Natural killer cell treated with Interleukin-12 subunit alpha and Interleukin-12 subunit beta and Interleukin-15 and Interleukin-18, amount 100 ng/mL, for 72 hours (primary cell): ENCODE data around the gene DARS2. TPM values are rescaled to one million over a fixed set of nuclear protein-coding genes. Genes with fewer than 3 reads are reported as not detected.
"Not testable (repeated sequence)": the region's sequence is repeated elsewhere in the genome, so short reads cannot be mapped to it uniquely, and the experiment has no call there.

Source experiments
- ATAC-seq, 2 donors: fragments of 150-1000 bp; cut with Tn5 transposase in 1 of 2; sonication (Bioruptor Pico), chemical (Tn5 transposase) in 1 of 2; 2 replicates each; pipeline ENCODE4 v1.10.0; 2021
- DNase-seq: peaks from one replicate; pipeline ENCODE4 v3.0.0; 2022; ENCODE audit warnings: low spot score
- H3K27ac Mint-ChIP-seq, 2 donors: 1 replicate in 1 of 2; 2 replicates in 1 of 2; pipeline ENCODE4 v1.8.0; 2022; ENCODE audit warnings: mixed read lengths in 2 of 2, mild to moderate bottlenecking in 1 of 2, moderate library complexity in 1 of 2
- H3K27me3 Mint-ChIP-seq, 2 donors: 1 replicate in 1 of 2; 2 replicates in 1 of 2; pipeline ENCODE4 v1.8.0; 2022; ENCODE audit warnings: mixed read lengths in 2 of 2
- H3K36me3 Mint-ChIP-seq: one replicate; pipeline ENCODE4 v1.8.0; 2022; ENCODE audit warnings: mixed read lengths
- H3K4me1 Mint-ChIP-seq, 2 donors: 1 replicate in 1 of 2; 2 replicates in 1 of 2; pipeline ENCODE4 v1.8.0; 2022; ENCODE audit warnings: low read depth in 2 of 2, mixed read lengths in 2 of 2, mild to moderate bottlenecking in 1 of 2
- H3K4me3 Mint-ChIP-seq: one replicate; pipeline ENCODE4 v1.8.0; 2022; ENCODE audit warnings: mixed read lengths
- H3K9me3 Mint-ChIP-seq: 2 replicates; pipeline ENCODE4 v1.8.0; 2022; ENCODE audit warnings: mixed read lengths
- total RNA-seq, 2 donors: library from RNA; stranded (reverse); gene quantifications; one replicate each; pipeline ENCODE4 v1.2.3, GENCODE V29; 2022

DARS2 gene
- total RNA-seq, 2 donors from 2014 or later: 27.8 to 40.9 TPM

DNA sequence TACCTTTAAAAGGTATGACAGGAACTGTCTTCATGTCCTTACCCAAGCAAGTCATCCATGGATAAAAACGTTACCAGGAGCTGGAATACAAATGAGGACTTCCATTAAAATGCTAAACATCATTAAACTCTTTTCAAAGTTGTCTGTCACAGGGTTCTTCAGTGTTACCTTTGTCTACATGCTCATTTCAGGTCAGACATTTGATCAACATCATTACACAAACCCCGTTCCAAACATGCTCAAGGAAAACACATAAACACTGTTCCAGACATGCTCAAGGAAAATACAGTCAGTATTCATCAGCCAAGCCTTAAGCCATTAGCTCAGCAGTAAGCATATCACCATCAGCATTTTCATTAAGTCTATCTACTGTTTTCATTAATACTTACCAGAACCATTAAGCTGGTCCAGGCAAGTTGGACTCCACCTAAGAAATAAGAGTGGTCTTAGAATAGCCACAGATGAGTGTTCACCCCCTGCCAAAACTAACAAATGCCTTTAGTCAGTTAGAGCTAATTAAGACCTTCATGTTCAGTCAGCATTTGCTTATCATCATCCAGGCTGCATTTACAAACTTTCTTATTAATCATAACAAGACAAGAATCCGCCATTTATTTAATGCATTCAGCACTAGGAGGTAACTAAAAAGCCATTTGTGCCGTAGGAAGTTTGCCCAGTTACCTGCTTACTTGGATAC, 41.1 kb downstream of the DARS2 start:
- Mint-ChIP-seq H3K27ac (peak overlapping the region; percentile 89 to 92), H3K4me3 (peak overlapping the region; percentile 99), H3K27me3 (no peaks in the 10 kb centered on the region), H3K9me3 (no peaks in the 10 kb centered on the region), H3K36me3 (peaks cover 39% of the 10 kb centered on the region), H3K4me1 (peaks cover 45 to 60% of the 10 kb centered on the region in 2 donors)
- DNase-seq (no peak), ATAC-seq (no peak)

DNA sequence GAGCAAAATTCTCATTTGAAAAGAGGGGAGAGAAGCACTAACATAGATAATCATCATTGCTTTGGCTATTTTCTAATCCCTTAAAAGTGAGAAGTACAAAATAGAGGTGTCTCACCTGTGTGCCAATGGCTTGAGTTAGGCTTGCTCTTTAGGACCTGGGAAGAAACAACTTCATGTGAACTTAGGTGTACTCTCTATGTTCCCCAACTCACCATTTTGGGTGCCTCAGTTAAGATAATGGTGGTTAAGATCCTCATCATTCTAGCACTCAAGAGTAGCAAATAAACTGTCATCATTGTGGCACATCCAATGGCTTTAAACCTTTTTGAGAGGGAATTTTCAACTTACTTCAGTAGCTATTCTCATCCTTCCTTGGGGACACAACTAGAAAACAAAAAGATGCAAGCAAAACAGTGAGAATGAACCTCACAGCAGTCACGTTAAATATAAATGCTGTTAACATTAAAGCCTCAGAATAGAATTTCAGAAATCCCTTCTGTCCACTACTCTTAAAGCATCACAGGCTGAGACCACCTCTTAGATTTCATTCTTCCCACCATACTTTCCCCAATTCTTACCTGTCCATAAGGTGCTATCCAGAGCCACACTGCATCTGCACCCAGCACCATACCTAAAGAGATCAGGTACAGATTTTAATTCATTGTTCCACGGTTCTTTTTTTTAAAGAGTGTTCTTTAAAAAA, 42.1 kb downstream of the DARS2 start:
- H3K36me3 Mint-ChIP-seq: peaks cover 43% of the 10 kb centered on the region
- peaks cover 52 to 70% of the 10 kb centered on the region in 2 donors for H3K4me1 Mint-ChIP-seq
- ATAC-seq (no peak), DNase-seq (no peak)
- H3K27ac Mint-ChIP-seq: peak overlapping the region; percentile 89 to 92
- no peaks in the 10 kb centered on the region for H3K9me3 Mint-ChIP-seq
- no peaks in the 10 kb centered on the region for H3K27me3 Mint-ChIP-seq
- peak overlapping the region; percentile 99 for H3K4me3 Mint-ChIP-seq

DNA sequence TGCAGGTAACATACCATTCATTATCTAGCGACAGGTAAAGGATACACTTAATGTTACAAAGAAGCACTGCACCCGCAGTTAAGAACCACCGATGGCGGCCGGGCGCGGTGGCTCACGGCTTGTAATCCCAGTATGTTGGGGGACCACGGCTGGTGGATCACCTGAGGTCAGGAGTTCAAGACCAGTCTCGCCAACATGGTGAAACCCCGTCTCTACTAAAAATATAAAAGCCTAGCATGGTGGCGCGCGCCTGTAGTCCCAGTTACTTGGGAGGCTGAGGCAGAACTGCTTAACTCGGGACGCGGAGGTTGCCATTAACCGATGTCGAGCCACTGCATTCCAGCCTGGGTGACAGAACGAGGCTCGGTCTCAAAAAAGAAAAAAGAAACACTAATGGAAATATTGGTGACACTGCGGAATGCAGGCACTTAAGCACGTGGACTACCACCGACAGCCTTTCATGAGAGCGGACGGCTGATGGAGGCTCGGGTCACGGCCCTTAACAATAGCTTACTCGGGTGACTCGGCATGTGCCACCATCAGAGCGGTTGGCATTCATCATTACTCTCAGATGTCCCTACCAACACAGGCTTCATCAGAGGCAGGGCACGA, 42.8 kb downstream of the DARS2 start:
- peaks cover 43% of the 10 kb centered on the region for H3K36me3 Mint-ChIP-seq
- H3K4me3 Mint-ChIP-seq: peak overlapping the region; percentile 99
- DNase-seq (no peak), ATAC-seq (no peak)
- no peaks in the 10 kb centered on the region for H3K9me3 Mint-ChIP-seq
- peak overlapping the region; percentile 89 to 92 for H3K27ac Mint-ChIP-seq
- H3K27me3 Mint-ChIP-seq: no peaks in the 10 kb centered on the region
- peaks cover 53 to 73% of the 10 kb centered on the region in 2 donors for H3K4me1 Mint-ChIP-seq

DNA sequence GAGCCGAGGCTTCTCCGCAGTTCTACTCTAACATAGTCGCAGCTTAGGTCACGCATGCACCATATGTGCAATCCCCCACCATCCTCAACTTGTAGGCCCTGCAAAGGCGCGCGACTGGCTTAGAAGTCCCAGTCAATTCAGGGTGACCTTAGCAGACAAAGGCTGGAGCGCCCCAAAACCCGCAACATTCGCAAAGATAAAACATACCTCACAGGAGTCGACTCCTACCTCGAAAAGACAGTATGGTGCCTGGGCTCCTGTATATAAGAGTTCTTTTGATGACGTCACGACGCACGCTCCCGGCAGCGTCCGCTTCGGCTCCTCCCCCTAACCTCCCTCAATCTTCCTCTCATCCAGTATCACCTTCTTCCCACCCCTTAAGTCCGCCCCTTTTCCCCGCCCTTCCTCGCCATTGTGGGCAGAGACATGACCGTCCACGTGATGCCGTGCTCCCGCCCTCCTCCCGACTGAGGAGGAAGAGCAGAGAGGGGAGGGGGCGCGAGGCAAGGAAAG, 43.3 kb downstream of the DARS2 start, which contains the start of gene GAS5:
Gene GAS5, minus strand, starts transcription at position 237 of the 513 bp plus-strand sequence.
- peaks cover 56 to 78% of the 10 kb centered on the region in 2 donors for H3K4me1 Mint-ChIP-seq
- H3K27me3 Mint-ChIP-seq: no peaks in the 10 kb centered on the region
- H3K36me3 Mint-ChIP-seq: peaks cover 43% of the 10 kb centered on the region
- H3K4me3 Mint-ChIP-seq: peak within 1 kb of the TSS; percentile 99
- H3K9me3 Mint-ChIP-seq: no peaks in the 10 kb centered on the region
- DNase-seq: peak; percentile 99
- ATAC-seq: peak; percentile 89 to 92
- peak within 1 kb of the TSS; percentile 89 to 92 for H3K27ac Mint-ChIP-seq

DNA sequence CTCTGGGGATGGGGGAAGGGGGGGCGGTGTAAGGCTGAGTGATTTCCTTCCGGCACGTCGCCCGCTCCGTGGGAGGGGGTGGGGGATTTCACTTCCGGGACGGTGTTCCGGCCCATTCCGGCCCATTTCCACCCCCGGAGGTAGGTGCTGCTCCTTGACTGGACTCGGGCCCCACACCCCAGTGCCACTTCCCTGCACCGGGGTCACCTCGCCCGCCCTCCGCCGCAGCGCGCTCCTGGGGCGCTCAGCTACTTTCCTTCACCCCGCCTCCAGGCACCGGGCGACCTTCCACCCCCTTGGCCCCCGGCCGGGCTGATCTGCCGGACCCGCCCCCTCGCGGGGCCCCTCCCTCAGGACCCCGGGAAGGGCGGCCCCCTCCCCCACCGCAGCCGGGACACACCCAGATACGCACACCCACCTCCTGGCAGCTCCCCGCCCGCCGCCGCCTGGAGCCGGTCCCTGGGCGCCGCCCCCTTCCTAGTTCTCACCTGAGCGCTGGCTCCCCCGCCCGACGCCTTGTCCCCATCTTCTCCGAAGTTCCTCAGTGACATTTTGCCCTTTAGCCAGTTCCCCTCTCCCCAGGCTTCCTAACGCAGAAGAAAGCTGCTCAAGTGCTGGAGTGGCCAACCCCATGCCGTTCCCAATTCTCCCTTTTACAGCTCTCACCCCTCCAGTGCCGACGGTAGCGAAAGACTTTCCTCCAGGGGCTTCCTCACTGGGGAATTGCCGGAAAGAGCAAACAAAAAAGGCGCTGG, 44.0 kb downstream of the DARS2 start, which contains the start of gene ZBTB37:
Gene ZBTB37, plus strand, starts transcription at position 115 of the 755 bp plus-strand sequence. CDS start 1,846 bp downstream, outside the sequence.
- Mint-ChIP-seq H3K4me3 (peak within 1 kb of the TSS; percentile 99), H3K4me1 (peaks cover 59 to 82% of the 10 kb centered on the region in 2 donors), H3K27me3 (no peaks in the 10 kb centered on the region), H3K36me3 (peaks cover 47% of the 10 kb centered on the region), H3K27ac (peak within 1 kb of the TSS; percentile 89 to 92), H3K9me3 (no peaks in the 10 kb centered on the region)
- ATAC-seq (peak; percentile 69 to 71), DNase-seq (peak; percentile 90)

DNA sequence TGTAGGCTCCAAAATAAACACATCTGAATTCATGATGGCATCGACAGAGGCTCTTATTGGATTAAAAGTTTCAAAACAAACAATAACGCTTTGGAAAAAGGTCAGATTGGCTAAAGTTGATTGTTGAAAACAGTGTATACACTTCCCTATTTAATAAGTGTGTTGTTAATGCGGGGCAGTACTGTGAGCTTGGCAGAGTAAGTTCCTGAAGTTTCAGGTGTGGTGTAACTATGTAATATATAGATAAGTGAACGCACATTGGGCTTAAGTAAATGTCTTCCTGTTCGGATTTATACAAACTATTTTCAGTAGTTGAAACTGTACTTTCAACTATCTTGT, 44.5 kb downstream of the DARS2 start:
- no peaks in the 10 kb centered on the region for H3K9me3 Mint-ChIP-seq
- DNase-seq (no peak), ATAC-seq (no peak)
- H3K27ac Mint-ChIP-seq: peak overlapping the region; percentile 89 to 92
- H3K4me3 Mint-ChIP-seq: peak overlapping the region; percentile 99
- H3K4me1 Mint-ChIP-seq: peaks cover 57 to 81% of the 10 kb centered on the region in 2 donors
- H3K27me3 Mint-ChIP-seq: no peaks in the 10 kb centered on the region
- H3K36me3 Mint-ChIP-seq: peaks cover 45% of the 10 kb centered on the region

DNA sequence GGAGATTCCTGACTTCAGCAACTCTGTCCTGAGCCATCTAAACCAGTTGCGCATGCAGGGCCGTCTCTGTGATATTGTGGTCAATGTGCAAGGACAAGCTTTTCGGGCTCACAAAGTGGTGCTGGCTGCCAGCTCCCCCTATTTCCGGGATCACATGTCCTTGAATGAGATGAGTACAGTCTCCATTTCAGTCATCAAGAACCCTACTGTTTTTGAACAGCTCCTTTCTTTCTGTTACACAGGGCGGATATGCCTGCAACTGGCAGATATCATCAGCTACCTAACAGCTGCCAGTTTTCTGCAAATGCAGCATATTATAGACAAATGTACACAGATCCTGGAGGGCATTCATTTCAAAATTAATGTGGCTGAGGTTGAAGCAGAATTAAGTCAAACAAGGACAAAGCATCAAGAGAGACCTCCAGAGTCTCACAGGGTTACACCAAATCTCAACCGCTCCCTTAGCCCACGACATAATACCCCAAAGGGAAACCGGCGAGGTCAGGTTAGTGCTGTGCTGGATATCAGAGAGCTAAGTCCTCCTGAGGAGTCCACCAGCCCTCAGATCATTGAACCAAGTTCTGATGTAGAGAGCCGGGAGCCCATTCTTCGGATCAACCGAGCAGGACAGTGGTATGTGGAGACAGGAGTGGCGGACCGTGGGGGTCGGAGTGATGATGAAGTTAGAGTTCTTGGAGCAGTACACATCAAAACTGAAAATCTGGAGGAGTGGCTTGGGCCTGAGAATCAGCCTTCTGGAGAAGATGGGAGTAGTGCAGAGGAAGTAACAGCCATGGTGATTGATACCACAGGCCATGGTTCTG, 46.0 kb downstream of the DARS2 start:
- Mint-ChIP-seq H3K27ac (peak overlapping the region; percentile 92), H3K9me3 (no peaks in the 10 kb centered on the region), H3K4me3 (peak overlapping the region; percentile 99), H3K27me3 (no peaks in the 10 kb centered on the region), H3K4me1 (peaks cover 45 to 68% of the 10 kb centered on the region in 2 donors), H3K36me3 (peaks cover 30% of the 10 kb centered on the region)
- ATAC-seq (peak; percentile 41 to 56), DNase-seq (peak; percentile 83)

DNA sequence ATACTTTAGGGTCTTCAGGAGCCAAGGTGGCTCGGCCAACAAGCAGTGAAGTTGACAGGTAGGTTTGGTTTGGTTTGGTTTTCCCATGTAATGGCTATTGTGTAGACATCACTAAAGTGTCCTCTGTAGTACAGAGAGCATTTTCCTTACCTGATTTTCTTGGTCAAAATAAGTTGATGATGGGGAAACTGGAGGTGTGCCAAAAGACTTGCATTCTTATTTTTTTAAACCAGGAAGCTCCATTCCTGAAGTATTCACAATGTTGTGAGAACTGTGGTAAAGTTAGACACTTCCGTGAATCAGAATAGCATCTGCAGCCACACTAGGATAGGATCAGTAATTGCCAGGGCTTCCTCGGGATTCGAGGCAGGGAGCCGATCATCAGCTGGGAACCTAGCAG, 46.6 kb downstream of the DARS2 start:
- no peak for DNase-seq
- H3K4me3 Mint-ChIP-seq: peak overlapping the region; percentile 99
- ATAC-seq: no peak
- peaks cover 39 to 62% of the 10 kb centered on the region in 2 donors for H3K4me1 Mint-ChIP-seq
- peak overlapping the region; percentile 92 for H3K27ac Mint-ChIP-seq
- H3K27me3 Mint-ChIP-seq: no peaks in the 10 kb centered on the region
- H3K36me3 Mint-ChIP-seq: peaks cover 24% of the 10 kb centered on the region
- no peaks in the 10 kb centered on the region for H3K9me3 Mint-ChIP-seq

DNA sequence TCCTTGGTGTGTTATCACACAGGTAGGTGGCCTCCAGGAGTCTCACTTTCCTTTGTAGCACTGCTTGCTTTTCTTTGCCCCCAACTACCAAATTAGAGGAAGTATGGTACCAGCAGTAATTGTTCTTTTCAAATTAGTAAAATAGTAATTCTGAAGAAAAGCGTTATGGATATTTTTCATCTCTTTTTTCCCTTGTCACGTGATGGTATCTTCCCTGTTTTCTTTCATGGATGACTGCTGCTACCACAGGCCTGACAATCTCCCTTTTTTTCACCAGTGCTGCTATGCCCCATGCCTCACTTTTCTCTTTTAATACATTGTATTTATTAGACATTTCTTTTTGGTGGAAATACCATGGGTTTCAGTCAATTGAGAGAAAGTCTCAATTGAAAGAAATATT, 47.0 kb downstream of the DARS2 start:
- peaks cover 20% of the 10 kb centered on the region for H3K36me3 Mint-ChIP-seq
- ATAC-seq: no peak
- H3K9me3 Mint-ChIP-seq: no peaks in the 10 kb centered on the region
- peaks cover 35 to 58% of the 10 kb centered on the region in 2 donors for H3K4me1 Mint-ChIP-seq
- H3K4me3 Mint-ChIP-seq: peak overlapping the region; percentile 99
- peak overlapping the region; percentile 92 for H3K27ac Mint-ChIP-seq
- H3K27me3 Mint-ChIP-seq: no peaks in the 10 kb centered on the region
- DNase-seq: no peak

DNA sequence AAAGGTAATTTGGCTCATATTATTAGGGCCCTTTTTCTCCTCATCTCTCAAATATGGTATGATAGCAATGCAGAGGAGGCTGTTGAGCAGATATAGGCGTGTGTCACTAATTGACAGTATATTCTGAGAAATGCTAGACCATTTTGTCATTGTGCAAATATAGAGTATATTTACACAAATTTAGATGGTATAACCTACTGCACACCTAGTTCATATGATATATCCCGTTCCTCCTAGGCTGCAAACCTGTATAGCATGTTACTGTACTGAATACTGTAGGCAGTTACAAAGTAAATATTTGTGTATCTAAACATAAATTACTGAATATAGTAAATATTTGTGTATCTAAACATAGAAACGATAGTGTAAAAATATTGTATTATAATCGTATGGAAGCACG, 52.3 kb downstream of the DARS2 start:
- H3K36me3 Mint-ChIP-seq: peaks cover 6% of the 10 kb centered on the region

DNA sequence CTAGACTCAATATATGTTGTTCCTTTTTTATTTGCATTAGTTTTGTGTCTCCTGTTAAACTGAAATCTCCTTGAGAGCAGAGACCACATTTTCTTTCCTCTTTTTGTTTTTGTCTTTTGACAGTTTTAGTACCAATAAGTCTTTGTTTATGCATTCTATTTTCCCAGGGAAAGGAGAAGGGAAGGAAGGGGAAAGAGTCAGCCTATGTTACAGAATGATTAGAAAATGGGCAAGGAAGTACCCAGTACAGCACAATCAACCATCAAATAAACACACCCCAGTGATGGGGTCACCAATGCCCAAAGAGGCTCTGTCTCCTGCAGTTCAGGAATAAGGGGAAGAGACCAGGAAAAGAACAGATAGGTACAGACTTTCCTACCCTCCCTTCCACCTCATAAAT, 53.8 kb downstream of the DARS2 start:
- Mint-ChIP-seq H3K4me1 (peaks cover 2 to 4% of the 10 kb centered on the region in 2 donors), H3K36me3 (peaks cover 4% of the 10 kb centered on the region), H3K9me3 (no peaks in the 10 kb centered on the region), H3K27me3 (no peaks in the 10 kb centered on the region), H3K27ac (no peak overlapping the region), H3K4me3 (no peak overlapping the region)
- DNase-seq (no peak), ATAC-seq (no peak)

More for the DNA sequence above, 52.3 kb downstream of the DARS2 start:
- Mint-ChIP-seq H3K27me3 (no peaks in the 10 kb centered on the region), H3K27ac (no peak overlapping the region), H3K4me1 (peaks cover 8 to 13% of the 10 kb centered on the region in 2 donors), H3K9me3 (no peaks in the 10 kb centered on the region), H3K4me3 (no peak overlapping the region)
- ATAC-seq (no peak), DNase-seq (no peak)

DNA sequence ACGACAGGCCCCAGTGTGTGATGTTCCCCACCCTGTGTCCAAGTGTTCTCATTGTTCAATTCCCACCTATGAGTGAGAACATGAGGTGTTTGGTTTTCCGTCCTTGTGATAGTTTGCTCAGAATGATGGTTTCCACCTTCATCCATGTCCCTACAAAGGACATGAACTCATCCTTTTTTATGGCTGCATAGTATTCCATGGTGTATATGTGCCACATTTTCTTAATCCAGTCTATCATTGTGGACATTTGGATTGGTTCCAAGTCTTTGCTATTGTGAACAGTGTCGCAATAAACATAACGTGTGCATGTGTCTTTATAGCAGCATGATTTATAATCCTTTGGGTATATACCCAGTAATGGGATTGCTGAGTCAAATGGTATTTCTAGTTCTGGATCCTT, 56.6 kb downstream of the DARS2 start:
- not testable (repeated sequence) for ATAC-seq, H3K4me3 Mint-ChIP-seq, H3K9me3 Mint-ChIP-seq, H3K27me3 Mint-ChIP-seq, H3K36me3 Mint-ChIP-seq, DNase-seq, H3K4me1 Mint-ChIP-seq, H3K27ac Mint-ChIP-seq
